Activated CD8-positive, alpha-beta memory T cell treated with anti-CD3 and anti-CD28 coated beads, Interleukin-2, amount 50 U/mL, for 1 hour (primary cell): ENCODE measurements around the gene TOPORS.

ENCODE experiments used
- DNase-seq: peaks from one replicate; pipeline ENCODE4 v3.0.0-alpha.2; 2020; ENCODE audit errors: extremely low read depth

The TOPORS gene

DNA sequence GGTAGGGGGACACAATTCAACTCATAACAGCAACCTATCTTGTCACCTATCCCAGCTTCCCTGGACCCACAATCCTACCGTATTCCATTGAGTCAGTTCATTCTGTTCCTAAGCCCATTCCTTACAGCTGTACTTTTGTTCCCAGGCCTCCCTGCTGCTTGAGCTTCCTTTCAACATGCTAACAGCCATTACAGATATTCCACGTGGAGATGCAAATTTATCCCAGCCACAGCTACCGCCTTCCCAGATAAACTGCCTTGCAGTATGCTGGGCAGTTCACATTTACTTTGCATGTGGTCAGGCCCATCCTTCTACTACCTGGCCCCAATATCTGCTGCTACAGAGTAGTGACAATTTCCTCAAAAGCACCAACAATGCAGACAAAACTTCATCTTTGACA is 49.4 kb downstream of the TOPORS start:
- DNase-seq, result no peak

DNA sequence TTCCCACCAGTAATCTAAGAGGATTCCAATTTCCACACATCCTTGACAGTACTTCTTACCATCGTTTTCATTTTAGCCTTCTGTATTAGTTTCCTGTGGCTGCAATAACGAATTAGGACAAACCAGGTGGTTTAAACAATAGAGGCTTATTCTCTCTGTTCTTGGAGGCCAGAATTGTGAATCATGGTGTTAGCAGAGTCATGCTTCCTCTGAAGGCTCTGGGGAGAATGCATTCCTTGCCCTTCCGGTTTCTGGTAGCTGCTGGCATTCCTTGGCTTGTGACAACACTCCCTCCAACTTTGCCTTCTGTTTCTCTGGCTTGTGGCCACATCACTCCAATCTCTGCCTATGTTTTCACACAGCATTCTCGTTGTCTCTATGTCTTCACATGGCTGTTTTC is 49.9 kb downstream of the TOPORS start:
- DNase-seq, result no peak

GRCh38 chr9:32501868-32502267 is 50.5 kb downstream of the TOPORS start:
- no peak for DNase-seq

- no peak for DNase-seq
These were observed 51.6 kb downstream of the TOPORS start for GRCh38 chr9:32500768-32501167.

GRCh38 chr9:32497921-32498320 is 54.5 kb downstream of the TOPORS start:
- DNase-seq, result no peak

DNA sequence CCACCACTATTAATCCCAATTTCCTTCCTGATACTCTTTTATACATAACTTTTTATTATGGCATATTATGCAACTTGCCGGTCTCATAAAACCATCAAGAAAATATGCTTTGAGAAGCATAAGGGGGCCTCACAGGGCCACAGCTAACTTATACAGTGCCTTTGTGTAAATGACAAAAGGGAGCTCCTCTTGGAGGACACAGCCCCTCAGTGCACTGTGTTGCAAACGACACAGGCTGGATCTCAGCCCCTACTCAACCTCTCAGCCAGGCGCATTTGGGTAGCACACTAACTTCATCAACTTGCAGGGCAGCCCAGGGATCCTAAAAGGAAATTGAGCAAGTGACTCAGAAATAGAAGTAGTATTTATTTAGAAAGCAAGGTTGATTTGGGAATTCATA is 61.8 kb downstream of the TOPORS start:
- DNase-seq, result no peak
